C4-2B (cell line): Measurements from ENCODE around the gene FRAS1.

Experiments used
- CTCF ChIP-seq: fragments of 450-650 bp; conservative IDR thresholded peaks from 2 replicates; pipeline ENCODE4 v1.5.1; 2017; ENCODE audit warnings: mild to moderate bottlenecking
- ZFX ChIP-seq: fragments of 450-650 bp; IDR thresholded peaks from 2 replicates; pipeline ENCODE4 v1.6.1; 2017

GRCh38 chr4:78150543-78150864 is 93.4 kb downstream of the FRAS1 start:
- TF ChIP-seq CTCF (no peak), ZFX (no peak)
